GM21526 (cell line): Measurements from ENCODE around the gene EIF4G3.
"Not testable (repeated sequence)": the region's sequence is repeated elsewhere in the genome, so short reads cannot be mapped to it uniquely, and the experiment has no call there.

Source experiments
- ATAC-seq: cut with Tn5 transposase; IDR thresholded peaks from one replicate; pipeline ENCODE4 v1.9.1; 2021; ENCODE audit warnings: moderate library complexity; ENCODE audit not compliant: unreplicated experiment, low FRiP score

Gene EIF4G3

DNA sequence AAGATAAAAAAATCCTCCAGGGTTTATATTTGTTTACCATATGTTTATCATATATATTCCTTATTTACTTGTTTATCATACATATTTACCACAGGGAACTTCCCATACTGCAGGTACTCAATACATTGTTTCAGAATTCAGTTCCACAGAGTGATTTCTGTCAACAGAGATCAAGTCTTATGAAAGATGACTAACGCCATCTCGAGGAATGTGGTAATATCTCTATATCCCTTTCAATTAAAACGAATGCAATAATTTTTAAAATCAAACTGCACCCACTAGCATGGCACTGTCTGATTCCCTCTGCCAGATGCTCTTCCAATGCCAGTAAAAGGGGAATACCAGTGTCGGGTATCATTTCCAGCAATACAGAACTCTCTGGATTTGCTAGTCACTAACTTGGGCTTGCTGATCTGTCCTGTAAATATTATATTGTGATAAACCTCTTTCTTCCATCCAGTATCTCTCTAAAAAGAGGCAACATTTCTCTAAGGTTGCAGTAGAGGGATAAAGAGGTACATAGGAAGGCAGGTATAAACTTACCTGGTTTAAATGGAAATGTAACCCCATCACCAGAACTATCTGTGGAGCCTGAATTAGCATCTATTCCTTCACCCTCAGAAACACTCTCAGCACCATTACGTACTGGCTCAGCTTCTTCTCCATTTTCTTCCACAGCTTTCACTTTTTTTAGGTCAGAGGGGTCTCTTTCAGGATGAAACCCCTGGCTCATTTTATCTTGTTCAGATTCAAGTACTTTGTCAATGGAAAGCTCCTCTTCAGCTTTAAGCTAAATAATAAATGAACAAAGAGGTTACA lies 277.3 kb downstream of the EIF4G3 start:
- no peak for ATAC-seq

DNA sequence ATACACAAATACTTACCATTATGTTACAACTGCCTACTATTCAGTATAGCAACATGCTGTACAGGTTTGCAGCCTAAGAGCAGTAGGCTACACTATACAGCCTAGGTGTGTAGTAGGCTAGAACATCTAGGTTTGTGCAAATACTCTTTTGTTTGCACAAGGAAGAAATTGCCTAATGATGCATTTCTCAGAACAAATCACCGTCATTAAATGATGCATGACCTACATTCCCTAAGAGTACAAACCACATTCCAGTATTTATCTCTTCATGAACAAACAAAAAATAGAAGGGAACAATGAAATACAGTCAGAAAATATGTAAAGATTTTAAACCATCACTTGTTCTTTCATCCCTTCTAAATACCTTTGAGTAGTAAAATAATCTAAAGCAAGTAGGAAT lies 279.9 kb downstream of the EIF4G3 start:
- ATAC-seq = no peak

DNA sequence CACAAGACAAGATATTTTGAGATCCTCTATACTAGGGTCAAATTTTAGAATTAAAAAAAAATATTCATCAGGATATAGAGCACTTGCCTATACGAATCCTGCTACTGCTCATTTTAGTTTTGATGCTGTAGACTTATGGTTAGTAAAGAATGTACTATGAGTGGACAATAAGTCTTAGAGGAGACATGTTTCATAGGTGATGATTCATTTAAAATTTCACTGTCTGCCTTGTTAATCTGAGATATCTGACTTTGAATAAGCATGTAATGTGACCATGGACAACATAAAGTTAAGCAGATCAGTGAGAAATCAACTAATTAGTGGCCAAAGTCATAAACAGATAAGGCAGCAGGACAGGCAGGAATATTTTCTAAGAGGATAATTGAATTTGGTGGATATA lies 282.8 kb downstream of the EIF4G3 start:
- no peak for ATAC-seq

DNA sequence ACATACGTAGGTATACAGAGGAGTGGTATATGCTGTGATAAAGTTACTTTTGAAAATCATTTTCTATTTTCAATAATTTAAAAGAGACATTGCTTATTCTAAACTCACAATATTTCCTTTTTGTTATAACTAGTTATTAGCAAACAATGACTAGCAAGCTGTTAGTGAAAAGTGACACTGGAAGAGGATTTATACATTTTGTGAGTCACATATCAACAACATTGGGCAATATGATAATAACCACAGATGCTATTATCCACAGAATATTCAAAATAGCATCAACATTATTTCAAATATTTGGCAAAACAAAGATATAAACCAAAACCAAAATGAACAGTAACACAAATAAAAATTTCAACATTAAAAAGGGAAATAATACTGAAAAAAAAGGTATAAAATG lies 285.6 kb downstream of the EIF4G3 start:
- no peak for ATAC-seq

GRCh38 chr1:20887246-20887645 lies 289.5 kb downstream of the EIF4G3 start:
- ATAC-seq = no peak

- ATAC-seq = no peak
Measured at GRCh38 chr1:20885121-20885520, 291.6 kb downstream of the EIF4G3 start.

DNA sequence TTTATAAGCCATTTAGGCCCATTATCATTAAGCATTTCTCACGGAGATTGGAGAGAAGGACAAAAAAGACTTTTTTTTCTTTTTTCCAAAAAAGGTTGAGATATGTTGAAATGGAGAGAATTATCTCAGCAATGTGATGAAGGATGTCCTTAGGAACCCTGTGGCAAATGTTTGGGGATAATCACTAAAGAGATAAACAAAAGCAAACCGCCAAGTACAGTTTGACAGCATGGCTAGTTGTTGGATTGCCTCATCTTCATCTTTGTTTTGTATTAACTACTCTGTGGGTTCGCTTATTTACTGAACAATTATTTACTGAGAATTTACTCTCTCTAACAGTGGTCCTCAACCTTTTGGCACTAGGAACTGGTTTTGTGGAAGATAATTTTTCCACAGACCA lies 292.2 kb downstream of the EIF4G3 start:
- no peak for ATAC-seq

- ATAC-seq = no peak
Measured at GRCh38 chr1:20883766-20884165, 292.9 kb downstream of the EIF4G3 start.

GRCh38 chr1:20882837-20883236 lies 293.9 kb downstream of the EIF4G3 start:
- ATAC-seq = no peak

DNA sequence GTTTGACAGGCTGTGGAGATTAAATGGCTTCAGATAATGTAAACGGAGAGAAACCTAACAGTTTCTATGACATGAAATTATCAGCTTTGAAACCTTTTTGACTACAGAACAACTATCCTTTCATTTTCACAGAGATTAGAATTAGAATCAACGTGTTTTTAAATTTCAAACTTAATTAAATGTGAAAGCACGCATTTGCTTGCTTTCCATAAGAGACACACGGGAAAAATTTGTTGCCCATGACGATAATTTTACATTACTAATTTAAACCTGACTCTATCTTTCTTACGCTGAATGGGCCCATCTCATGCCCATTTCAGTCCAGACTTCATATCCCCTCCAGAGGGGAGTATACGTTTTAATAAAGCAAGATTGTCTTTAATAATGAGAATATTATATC lies 297.9 kb downstream of the EIF4G3 start:
- ATAC-seq = no peak

GRCh38 chr1:20875198-20875973 lies 301.3 kb downstream of the EIF4G3 start:
- no peak for ATAC-seq

- ATAC-seq = no peak
Measured at GRCh38 chr1:20873311-20873710, 303.4 kb downstream of the EIF4G3 start.

DNA sequence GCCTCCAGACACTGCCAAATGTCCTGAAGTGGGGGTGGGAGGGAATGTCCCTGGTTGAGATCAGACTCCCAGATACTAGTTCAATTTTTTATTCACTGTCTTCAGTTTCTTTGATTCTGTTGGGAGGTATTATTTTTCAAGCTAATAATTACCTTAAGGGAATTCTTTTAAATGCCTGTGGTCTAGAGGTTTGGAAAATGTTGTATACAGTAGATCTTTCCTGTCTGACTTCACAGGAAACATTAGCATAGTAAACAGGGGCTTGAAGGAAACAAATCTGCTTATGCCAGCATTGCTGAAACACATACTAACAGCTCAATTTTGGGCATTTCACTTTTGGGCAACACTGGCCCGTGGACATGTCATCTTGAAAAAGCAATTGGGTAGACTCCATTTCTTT lies 305.3 kb downstream of the EIF4G3 start:
- no peak for ATAC-seq

DNA sequence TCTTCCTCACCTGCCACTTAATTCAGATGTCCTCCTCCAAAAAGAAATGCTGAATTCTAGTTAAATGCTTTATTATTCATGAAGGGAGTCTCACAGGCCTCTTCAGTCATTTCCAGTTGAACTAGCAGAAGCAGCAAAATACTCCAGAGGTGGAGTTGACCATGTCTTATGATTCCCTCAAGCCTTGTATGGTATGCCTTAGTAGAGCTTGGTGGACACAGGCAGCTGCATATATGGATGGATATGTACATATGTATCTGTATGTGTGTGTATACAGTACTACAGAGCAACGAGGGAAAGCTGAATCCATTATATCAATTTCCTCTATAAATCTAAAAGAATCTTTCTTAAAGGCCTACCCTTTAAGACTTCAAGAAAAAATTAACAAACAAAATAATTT lies 306.0 kb downstream of the EIF4G3 start:
- ATAC-seq = no peak

GRCh38 chr1:20868263-20868662 lies 308.4 kb downstream of the EIF4G3 start:
- ATAC-seq = no peak

DNA sequence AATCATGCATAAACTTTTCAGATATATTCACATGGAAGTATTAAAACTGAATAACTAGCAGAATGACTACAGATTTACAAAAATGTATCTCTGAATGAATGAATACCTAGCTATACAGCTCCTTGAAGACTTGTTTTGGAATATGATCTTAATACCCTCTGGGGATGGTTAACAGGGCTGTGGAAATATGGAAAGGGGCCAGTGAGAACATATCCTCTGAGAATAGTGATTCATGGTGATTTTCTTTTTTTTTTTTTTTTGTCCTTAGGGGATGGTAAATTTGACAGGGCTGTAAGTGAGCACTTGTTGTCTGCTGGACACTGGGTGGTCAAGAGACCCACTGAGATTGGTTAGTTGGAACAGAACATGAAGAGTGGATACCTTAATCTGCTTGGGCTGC lies 308.9 kb downstream of the EIF4G3 start:
- no peak for ATAC-seq

GRCh38 chr1:20867062-20867461 lies 309.6 kb downstream of the EIF4G3 start:
- no peak for ATAC-seq

DNA sequence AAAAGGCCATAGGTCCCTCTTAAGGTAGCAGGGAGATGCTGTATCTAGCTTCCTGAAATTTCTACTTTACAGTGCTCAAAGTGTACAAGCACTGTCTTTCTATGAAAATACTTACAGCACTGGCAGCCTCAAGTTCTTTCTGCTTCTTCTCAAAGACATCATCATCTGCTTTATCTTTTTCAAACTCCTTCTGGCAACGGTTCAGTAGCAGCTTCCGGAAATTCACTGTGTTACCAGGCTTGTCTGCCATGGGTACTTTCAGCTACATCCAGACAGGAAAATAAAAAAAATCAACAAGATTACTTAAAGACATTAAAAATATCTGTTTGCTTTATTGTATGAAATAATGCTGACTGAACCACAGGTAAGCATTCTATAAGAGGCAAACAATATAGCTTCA lies 311.7 kb downstream of the EIF4G3 start:
- ATAC-seq = no peak

DNA sequence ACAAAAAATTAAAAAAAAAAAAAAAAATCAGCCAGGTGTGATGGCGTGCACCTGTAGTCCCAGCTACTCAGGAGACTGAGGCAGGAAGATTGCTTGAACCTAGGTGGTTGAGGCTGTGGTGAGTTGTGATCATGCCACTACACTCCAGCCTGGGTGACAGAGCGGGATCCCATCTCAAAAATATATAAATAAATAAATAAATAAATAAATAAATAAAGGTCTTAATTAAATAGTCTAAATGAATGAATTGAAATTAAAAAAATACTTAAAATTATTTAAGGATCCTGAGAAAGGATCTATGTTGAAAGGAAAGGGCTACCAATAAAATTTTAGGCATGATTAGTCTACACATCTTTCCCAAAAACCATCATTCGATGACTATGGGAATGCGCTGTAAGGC lies 322.2 kb downstream of the EIF4G3 start:
- no peak for ATAC-seq

DNA sequence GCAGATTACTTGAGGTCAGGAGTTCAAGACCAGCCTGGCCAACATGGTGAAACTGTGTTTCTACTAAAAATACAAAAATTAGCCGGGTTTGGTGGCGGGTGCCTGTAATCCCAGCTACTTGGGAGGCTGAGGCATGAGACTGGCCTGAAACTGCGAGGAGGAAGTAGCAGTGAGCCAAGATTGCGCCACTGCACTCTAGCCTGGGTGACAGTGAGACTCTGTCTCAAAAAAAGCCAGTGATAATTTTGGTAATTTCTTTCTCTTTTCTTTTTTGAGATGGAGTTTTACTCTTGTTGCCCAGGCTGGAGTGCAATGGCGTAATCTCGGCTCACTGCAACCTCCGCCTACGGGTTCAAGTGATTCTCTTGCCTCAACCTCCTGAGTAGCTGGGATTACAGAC lies 324.9 kb downstream of the EIF4G3 start:
- not testable (repeated sequence) for ATAC-seq

- no peak for ATAC-seq
Measured at GRCh38 chr1:20850021-20850420, 326.7 kb downstream of the EIF4G3 start.

DNA sequence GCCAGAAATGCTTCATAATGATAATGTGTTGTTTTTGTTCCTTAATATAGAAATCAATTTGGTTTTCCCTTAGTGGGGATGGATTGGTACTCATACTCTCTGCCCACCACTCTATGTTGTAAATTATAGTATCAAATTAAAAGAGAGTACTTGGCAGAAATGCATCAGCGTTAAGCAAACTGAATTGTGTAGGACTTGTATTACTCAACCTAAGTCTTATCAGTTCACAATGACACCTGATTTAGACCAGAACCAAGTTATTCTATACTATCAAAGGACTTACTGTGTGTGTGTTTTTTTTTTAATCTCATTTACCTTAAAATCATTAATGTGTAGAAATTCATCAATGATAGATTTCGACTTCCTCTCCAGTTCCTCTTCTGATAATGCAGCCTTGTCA lies 327.6 kb downstream of the EIF4G3 start:
- ATAC-seq = no peak
